OCI-LY7 (cell line): ENCODE data around the gene CASK.

Experiments used
- CTCF ChIP-seq: fragments of 200-600 bp; sonication (generic); conservative IDR thresholded peaks from 2 replicates; pipeline ENCODE4 v1.5.1; 2014; ENCODE audit warnings: mild to moderate bottlenecking, antibody characterized with exemption, low read length, moderate library complexity, mixed read lengths
- EZH2phosphoT487 ChIP-seq: fragments of 200-600 bp; sonication (generic); IDR thresholded peaks from 2 replicates; pipeline ENCODE4 v1.6.1; 2018; ENCODE audit warnings: low read depth, borderline replicate concordance, mild to moderate bottlenecking, mixed run types, antibody characterized with exemption, low read length, moderate library complexity, mixed read lengths

- TF ChIP-seq CTCF (no peak), EZH2phosphoT487 (no peak)
Observed at GRCh38 chrX:41733939-41734338, 189.4 kb downstream of the CASK start.
